DMS114 treated with DMSO at 0.1 percent for 48 hours (cell line): Measurements from ENCODE around the gene KRTAP1-1.
"Not testable (repeated sequence)": the region's sequence is repeated elsewhere in the genome, so short reads cannot be mapped to it uniquely, and the experiment has no call there.

Experiments
- DNase-seq: peaks from one replicate; lab custom pipeline; 2025; ENCODE audit not compliant: unreplicated experiment; lab: John Stamatoyannopoulos, UW

KRTAP1-1 gene

GRCh38 chr17:41040783-41041571 is at the start of gene KRTAP1-1:
TSS of gene KRTAP1-1 (minus strand) at chr17:41041450. CDS start at chr17:41041397, 53 bp downstream.
- DNase-seq = not testable (repeated sequence)

- not testable (repeated sequence) for DNase-seq
Measured at GRCh38 chr17:41088760-41089352, 47.6 kb upstream of the KRTAP1-1 start.

GRCh38 chr17:41084100-41084856 is 43.0 kb upstream of the KRTAP1-1 start, which contains the start of gene KRTAP4-7:
TSS of gene KRTAP4-7 (plus strand) at chr17:41084150. CDS start at chr17:41084207, 57 bp downstream.
- not testable (repeated sequence) for DNase-seq

- DNase-seq = not testable (repeated sequence)
Measured at GRCh38 chr17:41083427-41083826, 42.2 kb upstream of the KRTAP1-1 start.

GRCh38 chr17:41082626-41083025 is 41.4 kb upstream of the KRTAP1-1 start:
- no peak for DNase-seq

- no peak for DNase-seq
Measured at GRCh38 chr17:41076788-41077187, 35.5 kb upstream of the KRTAP1-1 start.

- no peak for DNase-seq
Measured at GRCh38 chr17:41073676-41074075, 32.4 kb upstream of the KRTAP1-1 start.

GRCh38 chr17:41071606-41072360 is 30.5 kb upstream of the KRTAP1-1 start:
- no peak for DNase-seq

GRCh38 chr17:41069031-41069430 is 27.8 kb upstream of the KRTAP1-1 start:
- DNase-seq = no peak

GRCh38 chr17:41067281-41067680 is 26.0 kb upstream of the KRTAP1-1 start:
- DNase-seq = no peak

GRCh38 chr17:41065829-41066624 is 24.8 kb upstream of the KRTAP1-1 start, which contains the start of gene KRTAP2-4:
TSS of gene KRTAP2-4 (minus strand) at chr17:41065879. CDS start at chr17:41065845, 34 bp downstream.
- no peak for DNase-seq

- not testable (repeated sequence) for DNase-seq
Measured at GRCh38 chr17:41065016-41065689, 23.9 kb upstream of the KRTAP1-1 start.

GRCh38 chr17:41064301-41064700 is 23.1 kb upstream of the KRTAP1-1 start:
- no peak for DNase-seq

GRCh38 chr17:41063449-41063848 is 22.2 kb upstream of the KRTAP1-1 start:
- no peak for DNase-seq

- DNase-seq = no peak
Measured at GRCh38 chr17:41061964-41062363, 20.7 kb upstream of the KRTAP1-1 start.

GRCh38 chr17:41060052-41060604 is 18.9 kb upstream of the KRTAP1-1 start, which contains the start of gene KRTAP2-3:
TSS of gene KRTAP2-3 (minus strand) at chr17:41060114. CDS start at chr17:41060050, 64 bp downstream.
- DNase-seq = no peak

- DNase-seq = not testable (repeated sequence)
Measured at GRCh38 chr17:41059276-41060051, 18.2 kb upstream of the KRTAP1-1 start.

- no peak for DNase-seq
Measured at GRCh38 chr17:41058741-41059140, 17.5 kb upstream of the KRTAP1-1 start.
